DOHH2 (cell line): ENCODE data around the gene C16orf96.

Experiments used
- H3F3A ChIP-seq: fragments of 200-600 bp; sonication (generic), shearing (Covaris generic); 2 replicates; pipeline ENCODE4 v1.6.0; 2016; ENCODE audit warnings: antibody characterized with exemption, mild to moderate bottlenecking; ENCODE audit not compliant: control insufficient read depth, insufficient read depth
- H3K27ac ChIP-seq: fragments of 200-600 bp; sonication (generic); 2 replicates; pipeline ENCODE4 v1.5.1; 2014; ENCODE audit warnings: low read depth, mild to moderate bottlenecking, low read length, moderate library complexity
- H3K27me3 ChIP-seq: fragments of 200-600 bp; sonication (generic); 2 replicates; pipeline ENCODE4 v1.6.1; 2014; ENCODE audit warnings: mild to moderate bottlenecking, low read length, mixed read lengths; ENCODE audit not compliant: control insufficient read depth
- H3K36me3 ChIP-seq: fragments of 200-600 bp; sonication (generic); 2 replicates; pipeline ENCODE4 v1.6.1; 2014; ENCODE audit warnings: mild to moderate bottlenecking, low read length, moderate library complexity, mixed read lengths; ENCODE audit not compliant: control insufficient read depth
- H3K4me1 ChIP-seq: fragments of 200-600 bp; sonication (generic); 2 replicates; pipeline ENCODE4 v1.6.1; 2014; ENCODE audit warnings: mild to moderate bottlenecking, low read length, mixed read lengths; ENCODE audit not compliant: control insufficient read depth
- H3K4me2 ChIP-seq: fragments of 200-600 bp; sonication (generic); 2 replicates; pipeline ENCODE4 v1.6.0; 2014; ENCODE audit warnings: mild to moderate bottlenecking, low read length, moderate library complexity
- H3K4me3 ChIP-seq: fragments of 200-600 bp; sonication (generic); 2 replicates; pipeline ENCODE4 v1.5.1; 2014; ENCODE audit warnings: mild to moderate bottlenecking, low read length, mixed read lengths
- H3K79me2 ChIP-seq: fragments of 200-600 bp; sonication (generic); 2 replicates; pipeline ENCODE4 v1.6.1; 2014; ENCODE audit warnings: mild to moderate bottlenecking, low read length, mixed read lengths; ENCODE audit not compliant: control insufficient read depth
- H3K9me2 ChIP-seq: fragments of 200-600 bp; sonication (generic); replicated peaks from 2 replicates; pipeline ENCODE4 v1.6.1; 2014; ENCODE audit warnings: mild to moderate bottlenecking, low read length, mixed read lengths; ENCODE audit not compliant: control insufficient read depth
- H3K9me3 ChIP-seq: fragments of 200-600 bp; sonication (generic); 2 replicates; pipeline ENCODE4 v1.6.1; 2014; ENCODE audit warnings: antibody characterized with exemption, low read length, mixed read lengths; ENCODE audit not compliant: control insufficient read depth, insufficient read depth
- H4K20me1 ChIP-seq: fragments of 200-600 bp; sonication (generic); 2 replicates; pipeline ENCODE4 v1.6.0; 2014; ENCODE audit warnings: low read depth, mild to moderate bottlenecking, antibody characterized with exemption, low read length, moderate library complexity; ENCODE audit not compliant: control insufficient read depth, insufficient read depth
- EZH2phosphoT487 ChIP-seq: fragments of 200-600 bp; sonication (generic); IDR thresholded peaks from 2 replicates; pipeline ENCODE4 v1.6.1; 2017; ENCODE audit warnings: borderline replicate concordance, mild to moderate bottlenecking, antibody characterized with exemption, low read length, moderate library complexity, mixed read lengths
- TF ChIP-seq, protein P1 (sequence below): fragments of 200-600 bp; sonication (generic); IDR thresholded peaks from one replicate; pipeline ENCODE4 v1.5.1; 2014; ENCODE audit warnings: antibody characterized with exemption, mild to moderate bottlenecking, low read depth, low read length; ENCODE audit not compliant: poor library complexity, severe bottlenecking

C16orf96 gene

DNA sequence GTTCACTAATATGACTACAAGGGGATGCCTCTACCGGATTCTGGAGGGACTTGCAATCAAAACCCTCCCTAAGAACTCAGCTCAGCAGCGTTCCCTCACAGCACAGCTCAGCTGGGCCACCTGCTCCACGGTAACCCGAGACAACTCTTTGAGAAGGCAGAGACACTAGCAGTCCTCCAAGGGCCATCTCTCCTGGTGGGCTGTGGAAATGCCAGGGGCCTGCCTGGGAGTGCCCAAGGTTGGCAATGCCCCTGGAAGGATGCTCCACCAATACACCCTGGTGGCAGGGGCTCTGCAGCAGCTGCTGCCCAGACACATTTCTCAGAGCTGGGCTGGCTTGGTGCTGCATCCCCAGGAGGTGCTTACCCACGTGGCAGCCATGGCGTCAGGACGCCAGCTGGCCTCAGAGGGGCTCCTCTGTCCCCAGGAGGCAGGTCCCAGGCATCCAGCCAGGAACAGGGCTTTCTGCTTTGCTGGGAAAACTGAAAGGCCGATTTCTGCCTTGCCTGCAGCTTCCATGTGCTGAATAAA is 34.0 kb upstream of the C16orf96 start:
- TF ChIP-seq, protein P1, sequence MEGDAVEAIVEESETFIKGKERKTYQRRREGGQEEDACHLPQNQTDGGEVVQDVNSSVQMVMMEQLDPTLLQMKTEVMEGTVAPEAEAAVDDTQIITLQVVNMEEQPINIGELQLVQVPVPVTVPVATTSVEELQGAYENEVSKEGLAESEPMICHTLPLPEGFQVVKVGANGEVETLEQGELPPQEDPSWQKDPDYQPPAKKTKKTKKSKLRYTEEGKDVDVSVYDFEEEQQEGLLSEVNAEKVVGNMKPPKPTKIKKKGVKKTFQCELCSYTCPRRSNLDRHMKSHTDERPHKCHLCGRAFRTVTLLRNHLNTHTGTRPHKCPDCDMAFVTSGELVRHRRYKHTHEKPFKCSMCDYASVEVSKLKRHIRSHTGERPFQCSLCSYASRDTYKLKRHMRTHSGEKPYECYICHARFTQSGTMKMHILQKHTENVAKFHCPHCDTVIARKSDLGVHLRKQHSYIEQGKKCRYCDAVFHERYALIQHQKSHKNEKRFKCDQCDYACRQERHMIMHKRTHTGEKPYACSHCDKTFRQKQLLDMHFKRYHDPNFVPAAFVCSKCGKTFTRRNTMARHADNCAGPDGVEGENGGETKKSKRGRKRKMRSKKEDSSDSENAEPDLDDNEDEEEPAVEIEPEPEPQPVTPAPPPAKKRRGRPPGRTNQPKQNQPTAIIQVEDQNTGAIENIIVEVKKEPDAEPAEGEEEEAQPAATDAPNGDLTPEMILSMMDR = no peak
- TF ChIP-seq EZH2phosphoT487 = no peak
- H3K4me3 ChIP-seq = no peak overlapping the region
- no peaks in the 10 kb centered on the region for H4K20me1 ChIP-seq
- no peaks in the 10 kb centered on the region for H3F3A ChIP-seq
- H3K27ac ChIP-seq = no peak overlapping the region
- no peak overlapping the region for H3K4me2 ChIP-seq
- no peaks in the 10 kb centered on the region for H3K36me3 ChIP-seq
- H3K79me2 ChIP-seq = no peaks in the 10 kb centered on the region
- no peaks in the 10 kb centered on the region for H3K9me3 ChIP-seq
- peaks cover 4% of the 10 kb centered on the region for H3K4me1 ChIP-seq
- no peaks in the 10 kb centered on the region for H3K27me3 ChIP-seq
- no peaks in the 10 kb centered on the region for H3K9me2 ChIP-seq

DNA sequence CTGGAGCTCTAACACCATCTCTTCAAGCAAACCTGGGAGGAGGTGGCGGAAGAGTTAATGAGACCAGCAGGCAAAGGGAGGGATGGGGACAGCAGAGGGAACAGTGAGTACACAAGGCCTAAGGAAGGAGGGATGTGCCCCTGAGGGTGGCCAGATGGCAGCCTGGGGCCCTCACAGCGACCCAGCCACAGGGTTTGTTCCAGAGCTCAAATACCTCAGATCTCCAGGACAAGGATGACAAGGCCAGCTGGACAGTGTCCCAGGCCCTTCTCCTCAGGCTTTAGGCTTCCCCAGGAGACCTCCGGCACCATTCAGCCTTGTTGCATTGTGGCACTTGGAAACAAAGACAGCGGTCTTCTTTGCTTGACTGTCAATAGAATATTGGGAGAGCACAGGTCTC is 32.5 kb upstream of the C16orf96 start:
- Histone ChIP-seq H3K9me2 (no peaks in the 10 kb centered on the region), H4K20me1 (no peaks in the 10 kb centered on the region), H3K79me2 (no peaks in the 10 kb centered on the region), H3K27ac (no peak overlapping the region), H3K36me3 (no peaks in the 10 kb centered on the region), H3K4me1 (peaks cover 4% of the 10 kb centered on the region), H3K9me3 (no peaks in the 10 kb centered on the region), H3K27me3 (no peaks in the 10 kb centered on the region), H3K4me2 (no peak overlapping the region), H3F3A (no peaks in the 10 kb centered on the region), H3K4me3 (no peak overlapping the region)
- TF ChIP-seq, protein P1 = no peak
- no peak for TF ChIP-seq EZH2phosphoT487

DNA sequence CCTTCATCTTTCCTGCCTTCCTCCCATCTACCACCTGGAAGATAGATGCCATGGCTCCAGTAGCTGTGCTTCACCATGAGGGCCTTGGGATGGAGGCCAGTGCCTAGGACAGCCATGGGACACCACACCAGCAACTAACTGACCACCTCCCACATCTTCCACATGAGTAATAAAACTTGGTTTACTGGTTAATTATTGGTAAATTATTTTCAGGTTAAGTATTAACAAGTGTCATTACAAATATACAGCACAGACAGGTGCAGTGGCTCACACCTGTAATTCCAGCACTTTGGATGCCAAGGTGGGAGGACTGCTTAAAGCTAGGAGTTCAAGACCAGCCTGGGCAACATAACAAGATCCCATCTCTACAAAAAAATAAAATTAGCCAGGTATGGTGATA is 31.6 kb upstream of the C16orf96 start:
- Histone ChIP-seq H4K20me1 (no peaks in the 10 kb centered on the region), H3F3A (no peaks in the 10 kb centered on the region), H3K9me2 (no peaks in the 10 kb centered on the region), H3K9me3 (no peaks in the 10 kb centered on the region), H3K79me2 (no peaks in the 10 kb centered on the region), H3K36me3 (no peaks in the 10 kb centered on the region), H3K4me1 (peaks cover 11% of the 10 kb centered on the region), H3K4me3 (no peak overlapping the region), H3K27ac (no peak overlapping the region), H3K27me3 (no peaks in the 10 kb centered on the region), H3K4me2 (no peak overlapping the region)
- TF ChIP-seq EZH2phosphoT487 = no peak
- TF ChIP-seq, protein P1 = no peak

DNA sequence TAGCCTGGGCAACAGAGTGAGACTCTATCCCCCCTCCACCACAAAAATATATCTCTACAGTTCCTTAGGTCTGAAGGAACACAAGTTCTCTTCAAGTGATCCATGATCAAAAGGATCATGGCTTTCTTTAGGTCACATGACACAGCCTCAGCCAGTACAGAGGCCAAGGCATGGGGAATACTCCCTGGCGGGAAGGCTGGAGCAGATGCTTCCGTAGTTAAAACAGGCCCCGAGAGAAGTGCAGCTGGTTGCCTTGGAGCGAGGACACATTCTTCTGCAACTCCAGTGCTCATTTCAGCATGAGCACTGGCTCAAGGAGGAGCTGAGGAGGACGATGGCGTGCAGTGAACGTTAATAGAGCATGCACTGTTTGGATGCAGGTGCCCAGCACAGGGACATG is 31.1 kb upstream of the C16orf96 start:
- Histone ChIP-seq H3F3A (no peaks in the 10 kb centered on the region), H3K79me2 (no peaks in the 10 kb centered on the region)

More for the DNA sequence above, 31.1 kb upstream of the C16orf96 start:
- Histone ChIP-seq H4K20me1 (no peaks in the 10 kb centered on the region), H3K36me3 (no peaks in the 10 kb centered on the region), H3K4me2 (no peak overlapping the region), H3K27me3 (no peaks in the 10 kb centered on the region), H3K4me3 (no peak overlapping the region), H3K27ac (no peak overlapping the region), H3K4me1 (peaks cover 16% of the 10 kb centered on the region), H3K9me3 (no peaks in the 10 kb centered on the region), H3K9me2 (no peaks in the 10 kb centered on the region)
- TF ChIP-seq, protein P1 = no peak
- no peak for TF ChIP-seq EZH2phosphoT487
